Epithelial cell of proximal tubule (primary cell): ENCODE measurements around the gene ELAC2. TPM values are rescaled to one million over a fixed set of nuclear protein-coding genes. Genes with fewer than 3 reads are reported as not detected.
A peak's percentile ranks its signal among the peaks of the same experiment; 100 is the strongest.
"Not testable (repeated sequence)": the region's sequence is repeated elsewhere in the genome, so short reads cannot be mapped to it uniquely, and the experiment has no call there.

Source experiments
- DNase-seq: peaks from one replicate; pipeline ENCODE4 v3.0.0-alpha.2; 2011; ENCODE audit warnings: low read depth
- H3K4me3 ChIP-seq: 2 replicates; pipeline ENCODE4 v1.5.1; 2011; ENCODE audit warnings: low read depth, mild to moderate bottlenecking, low read length
- total RNA-seq: library from RNA; depleted of rRNA; stranded (reverse); fragments of >200 nt; gene quantifications from 2 replicates; pipeline ENCODE4 v1.2.3, GENCODE V29; 2015
- TF ChIP-seq, protein P1 (sequence below): conservative IDR thresholded peaks from 2 replicates; pipeline ENCODE4 v1.5.1; 2012; ENCODE audit warnings: low read depth, mild to moderate bottlenecking, low read length

Gene ELAC2
- total RNA-seq, 1 donor from 2014 or later, result 75.4 TPM

DNA sequence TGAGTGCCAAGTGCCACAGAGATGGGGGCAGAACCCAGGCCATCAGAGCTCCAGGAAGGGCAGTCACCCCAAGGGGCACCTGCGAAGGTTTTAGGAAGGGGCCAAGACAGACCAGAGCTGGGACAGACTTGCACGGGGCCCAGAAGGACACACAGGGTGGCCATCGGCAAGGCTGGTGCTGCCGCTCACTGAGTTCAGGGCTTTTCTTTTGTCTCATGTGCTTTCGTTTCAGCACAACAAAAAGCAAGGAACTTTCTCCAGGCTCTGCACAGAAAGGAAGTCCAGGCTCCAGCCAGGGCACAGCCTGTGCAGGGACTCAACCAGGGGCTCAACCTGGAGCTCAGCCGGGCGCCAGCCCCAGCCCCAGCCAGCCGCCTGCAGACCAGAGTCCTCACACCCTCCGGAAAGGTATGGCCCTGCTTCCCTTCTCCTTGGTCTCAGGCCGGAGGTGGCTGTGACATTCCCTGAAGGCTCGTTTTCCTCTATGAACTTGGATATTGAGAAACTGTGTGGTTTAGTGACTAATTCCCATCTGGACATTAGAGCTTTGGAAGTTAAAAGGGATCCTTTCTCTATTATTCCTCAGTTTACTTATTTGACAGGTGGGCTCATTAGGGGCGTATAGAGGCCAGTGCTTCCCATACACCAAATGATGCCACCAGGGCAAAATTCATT, 37.9 kb downstream of the ELAC2 start:
- H3K4me3 ChIP-seq, result no peak overlapping the region
- DNase-seq, result no peak
- TF ChIP-seq, protein P1, sequence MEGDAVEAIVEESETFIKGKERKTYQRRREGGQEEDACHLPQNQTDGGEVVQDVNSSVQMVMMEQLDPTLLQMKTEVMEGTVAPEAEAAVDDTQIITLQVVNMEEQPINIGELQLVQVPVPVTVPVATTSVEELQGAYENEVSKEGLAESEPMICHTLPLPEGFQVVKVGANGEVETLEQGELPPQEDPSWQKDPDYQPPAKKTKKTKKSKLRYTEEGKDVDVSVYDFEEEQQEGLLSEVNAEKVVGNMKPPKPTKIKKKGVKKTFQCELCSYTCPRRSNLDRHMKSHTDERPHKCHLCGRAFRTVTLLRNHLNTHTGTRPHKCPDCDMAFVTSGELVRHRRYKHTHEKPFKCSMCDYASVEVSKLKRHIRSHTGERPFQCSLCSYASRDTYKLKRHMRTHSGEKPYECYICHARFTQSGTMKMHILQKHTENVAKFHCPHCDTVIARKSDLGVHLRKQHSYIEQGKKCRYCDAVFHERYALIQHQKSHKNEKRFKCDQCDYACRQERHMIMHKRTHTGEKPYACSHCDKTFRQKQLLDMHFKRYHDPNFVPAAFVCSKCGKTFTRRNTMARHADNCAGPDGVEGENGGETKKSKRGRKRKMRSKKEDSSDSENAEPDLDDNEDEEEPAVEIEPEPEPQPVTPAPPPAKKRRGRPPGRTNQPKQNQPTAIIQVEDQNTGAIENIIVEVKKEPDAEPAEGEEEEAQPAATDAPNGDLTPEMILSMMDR, result no peak

DNA sequence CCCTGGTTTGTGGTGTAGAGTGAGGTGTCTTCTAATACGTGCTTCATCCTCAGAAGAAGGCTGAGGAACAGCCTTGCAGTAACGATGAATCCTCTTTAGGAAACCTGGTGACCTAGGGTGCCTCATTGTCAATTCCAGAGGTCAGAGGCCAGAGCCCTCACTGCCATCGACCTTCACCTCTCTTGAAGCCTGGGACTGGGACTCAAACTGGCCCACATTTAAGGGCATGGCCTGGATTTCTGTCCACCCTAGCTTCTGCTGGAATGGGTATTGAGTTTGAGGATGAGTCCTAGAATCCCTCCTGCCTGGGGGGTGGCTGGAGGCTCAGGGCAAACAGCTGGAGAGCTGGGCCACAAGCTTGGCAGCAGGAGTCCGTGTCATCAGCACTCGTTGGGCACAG, 38.6 kb downstream of the ELAC2 start:
- H3K4me3 ChIP-seq, result no peak overlapping the region
- TF ChIP-seq, protein P1, result no peak
- DNase-seq, result no peak

DNA sequence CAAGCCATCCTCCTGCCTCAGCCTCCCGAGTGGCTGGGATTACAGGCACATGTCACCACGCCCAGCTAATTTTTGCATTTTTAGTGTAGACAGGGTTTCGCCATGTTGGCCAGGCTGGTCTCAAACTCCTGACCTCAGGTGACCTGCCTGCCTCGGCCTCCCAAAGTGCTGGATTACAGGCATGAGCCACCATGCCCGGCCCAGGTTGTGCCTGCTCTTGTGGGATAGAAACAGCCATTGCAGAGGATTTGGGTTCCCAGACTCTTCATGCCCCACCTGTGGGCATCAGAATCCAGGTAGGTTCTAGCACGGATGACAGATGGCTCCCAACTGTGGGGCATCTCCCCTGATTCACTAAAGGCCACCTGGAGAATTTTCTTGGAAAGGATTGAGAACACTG, 39.0 kb downstream of the ELAC2 start:
- not testable (repeated sequence) for H3K4me3 ChIP-seq, DNase-seq

DNA sequence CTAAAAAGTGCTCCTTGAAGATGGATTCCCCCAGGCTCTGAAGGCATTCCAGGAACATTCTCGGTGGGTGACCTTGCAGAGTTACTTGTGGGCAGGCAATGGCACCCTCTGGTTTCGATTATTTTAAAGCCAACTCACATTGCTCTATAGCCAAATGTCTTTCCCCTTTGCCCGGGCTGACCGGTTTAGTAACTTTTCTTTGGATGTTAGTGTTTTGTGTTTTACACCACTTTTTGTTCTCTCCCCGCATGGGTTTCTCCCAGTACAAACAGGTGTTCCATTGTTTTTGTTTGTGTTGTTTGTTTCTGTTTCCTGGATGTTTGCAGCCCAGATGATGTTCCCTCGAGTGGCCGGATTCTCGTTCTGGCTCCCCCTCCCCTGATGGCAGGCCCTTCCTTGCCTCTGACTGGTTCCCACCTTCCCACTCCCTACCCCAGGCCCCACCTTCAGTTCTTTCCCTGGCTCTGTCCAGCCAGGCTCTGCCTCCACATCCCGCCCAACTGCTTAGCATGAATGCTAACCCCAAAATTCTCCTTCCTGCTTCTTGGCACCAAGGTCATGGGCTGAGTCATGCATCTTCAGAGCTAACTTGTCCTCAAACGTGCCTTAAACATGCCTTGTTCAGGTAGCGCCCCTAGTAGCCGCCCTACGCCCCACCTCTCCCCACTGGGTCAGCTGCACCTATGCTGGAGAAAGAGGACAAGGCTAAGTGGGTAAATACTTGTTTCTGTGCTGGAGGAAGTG, 40.6 kb downstream of the ELAC2 start:
- no peak for DNase-seq
- no peak overlapping the region for H3K4me3 ChIP-seq
- TF ChIP-seq, protein P1, result no peak

DNA sequence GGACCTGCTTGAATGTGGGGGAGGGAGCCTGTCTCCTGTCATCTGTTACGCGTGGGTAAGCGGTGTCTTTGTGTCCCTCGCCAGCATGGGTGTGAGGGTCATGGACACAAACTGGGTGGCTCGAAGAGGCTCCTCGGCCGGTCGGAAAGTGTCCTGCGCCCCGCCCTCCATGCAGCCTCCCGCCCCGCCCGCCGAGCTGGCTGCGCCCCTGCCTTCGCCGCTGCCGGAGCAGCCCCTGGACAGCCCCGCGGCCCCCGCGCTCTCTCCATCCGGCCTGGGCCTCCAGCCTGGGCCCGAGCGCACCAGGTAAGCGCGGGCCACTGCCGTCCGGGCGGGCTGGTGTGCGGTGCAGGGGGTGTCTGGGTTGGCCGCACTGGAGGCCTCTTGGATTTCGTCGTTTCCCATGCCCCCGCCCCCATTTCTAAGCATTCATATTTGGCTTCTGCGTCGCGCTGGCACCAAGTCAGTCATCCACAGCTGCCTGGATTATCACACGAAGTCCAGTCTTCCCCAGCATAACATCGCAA, 43.8 kb downstream of the ELAC2 start:
- TF ChIP-seq, protein P1, result no peak
- DNase-seq, result no peak
- peak overlapping the region; percentile 31 for H3K4me3 ChIP-seq

DNA sequence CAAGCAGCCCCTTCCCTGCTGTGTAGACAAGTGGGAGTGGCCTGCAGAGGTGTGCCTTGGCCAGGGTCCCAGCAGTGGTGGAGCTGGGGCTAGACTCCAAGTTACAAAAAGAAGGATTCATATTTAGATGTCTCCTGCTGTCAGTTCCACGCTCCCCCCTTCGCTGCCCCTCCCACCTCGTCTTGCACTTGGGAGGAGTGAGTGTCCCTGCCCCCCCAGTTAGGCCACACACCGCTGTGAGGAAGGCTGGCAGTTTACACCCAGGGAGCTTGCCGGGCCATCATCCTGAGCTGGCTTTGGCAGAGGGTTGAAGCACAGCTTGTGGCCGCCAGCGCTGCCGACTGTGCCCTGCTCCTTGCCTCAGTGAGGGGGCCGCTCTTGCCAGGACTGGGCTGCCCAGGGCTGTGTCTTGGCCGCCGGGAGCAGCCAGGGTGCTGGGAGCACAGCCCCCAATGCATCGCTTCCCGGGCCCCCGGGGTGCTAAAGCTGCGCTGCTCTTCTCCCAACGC, 44.3 kb downstream of the ELAC2 start:
- TF ChIP-seq, protein P1, result no peak
- no peak for DNase-seq
- H3K4me3 ChIP-seq, result peak overlapping the region; percentile 31

DNA sequence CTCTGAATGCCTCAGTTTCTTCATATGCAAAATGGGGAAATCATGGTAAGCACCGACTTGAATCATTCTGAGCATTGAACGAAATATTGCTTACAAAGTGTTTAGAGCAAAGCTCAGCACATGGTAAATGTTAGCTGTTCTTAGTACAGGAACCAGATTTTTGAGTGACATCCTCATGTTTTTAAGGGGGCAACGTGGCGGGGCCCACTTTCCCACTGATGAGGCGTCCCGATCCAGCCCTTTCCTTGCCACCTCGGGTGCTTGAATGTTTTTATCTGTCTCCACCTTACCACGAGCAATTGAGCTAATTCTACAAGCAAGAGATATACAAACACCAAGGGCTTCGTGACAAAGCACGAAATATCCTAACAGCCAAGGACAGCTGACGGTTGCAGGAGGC, 49.9 kb downstream of the ELAC2 start:
- DNase-seq, result no peak

More for the DNA sequence above, 49.9 kb downstream of the ELAC2 start:
- H3K4me3 ChIP-seq, result no peak overlapping the region
- TF ChIP-seq, protein P1, result no peak
